ENCODE results near the gene HMGCR. TPM values are rescaled to one million over a fixed set of nuclear protein-coding genes. Genes with fewer than 3 reads are reported as not detected.

HMGCR gene
- polyA plus RNA-seq, 5 donors, result 42.5 to 68.2 (median 49.7) TPM

DNA sequence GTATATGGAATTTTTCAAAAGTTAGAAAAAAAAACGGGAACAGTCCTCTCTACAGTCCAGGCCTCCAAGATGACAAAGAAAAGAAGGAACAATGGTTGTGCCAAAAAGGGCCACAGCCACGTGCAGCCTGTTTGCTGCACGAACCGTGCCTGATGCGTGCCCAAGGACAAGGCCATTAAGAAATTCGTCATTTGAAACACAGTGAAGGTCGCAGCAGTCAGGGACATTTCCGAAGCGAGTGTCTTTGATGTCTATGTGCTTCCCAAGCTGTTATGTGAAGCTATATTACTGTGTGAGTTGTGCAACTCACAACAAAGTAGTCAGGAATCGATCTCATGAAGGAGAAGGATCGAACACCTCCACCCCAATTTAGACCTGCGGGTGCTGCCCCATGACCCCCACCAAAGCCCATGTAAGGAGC, 37.4 kb downstream of the HMGCR start:
- no peak for DNase-seq

GRCh38 chr5:75375414-75375813, 38.4 kb downstream of the HMGCR start:
- DNase-seq, result no peak

DNA sequence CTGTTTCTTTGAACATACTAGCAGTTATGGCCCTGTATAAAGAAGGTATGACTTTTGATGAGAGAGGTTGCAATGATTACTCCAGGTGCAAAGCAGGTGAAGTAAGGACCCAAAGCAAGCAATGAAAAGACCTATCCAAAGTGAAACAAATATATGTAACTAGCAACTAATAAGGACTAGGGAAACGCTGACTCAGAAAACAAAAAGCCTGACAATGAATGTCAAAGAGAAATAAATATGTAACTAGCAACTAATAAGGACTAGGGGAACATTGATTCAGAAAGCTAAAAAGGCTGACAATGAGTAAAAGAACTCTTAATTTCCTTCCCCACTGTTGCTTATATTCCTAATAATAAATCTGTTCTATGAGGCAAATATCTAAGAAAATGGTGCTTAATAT, 43.1 kb downstream of the HMGCR start:
- DNase-seq, result no peak

GRCh38 chr5:75381456-75381855, 44.4 kb downstream of the HMGCR start:
- DNase-seq, result no peak

GRCh38 chr5:75384218-75384617, 47.2 kb downstream of the HMGCR start:
- DNase-seq, result no peak

- DNase-seq, result no peak
Observed at GRCh38 chr5:75387806-75388205, 50.8 kb downstream of the HMGCR start.

DNA sequence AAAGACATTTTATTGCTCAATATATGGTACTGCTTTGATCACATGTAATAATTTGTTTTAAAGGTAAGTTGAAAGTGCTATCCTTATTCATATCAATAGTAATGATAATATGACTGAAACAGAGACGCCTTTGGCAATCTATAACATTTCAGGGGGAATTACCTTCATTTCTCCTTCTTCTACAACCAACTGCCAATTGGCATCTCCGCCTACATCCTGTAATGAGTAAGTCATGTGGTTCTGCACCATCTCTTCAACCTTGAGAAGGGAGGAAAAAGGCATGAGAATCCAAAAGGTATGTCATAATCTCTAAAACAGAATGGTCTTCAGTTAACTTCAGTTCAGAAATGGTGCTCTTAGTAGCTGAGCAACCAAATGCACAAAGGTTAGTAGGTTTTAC, 52.4 kb downstream of the HMGCR start:
- DNase-seq, result no peak

DNA sequence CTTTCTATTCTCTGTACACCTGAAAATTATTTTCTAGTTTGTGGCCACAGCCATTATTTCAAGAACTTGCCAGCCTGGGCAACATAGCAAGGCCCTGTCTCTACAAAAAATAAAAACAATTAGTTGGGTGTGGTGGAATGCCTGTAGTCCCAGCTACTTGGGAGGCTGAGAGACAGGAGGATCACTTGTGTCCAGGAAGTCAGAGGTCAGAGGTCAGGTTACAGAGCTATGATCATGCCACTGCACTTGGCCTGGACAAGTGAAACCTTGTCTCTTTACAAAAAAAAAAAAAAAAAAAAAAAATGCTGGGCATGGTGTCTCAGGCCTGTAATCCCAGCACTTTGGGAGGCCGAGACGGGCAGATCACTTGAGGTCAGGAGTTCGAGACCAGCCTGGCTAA, 58.3 kb downstream of the HMGCR start:
- no peak for DNase-seq

GRCh38 chr5:75405296-75405695, 68.3 kb downstream of the HMGCR start:
- DNase-seq, result no peak

Other genes starting within 250 kb of the HMGCR start
- gene ANKRD31, start 100.3 kb upstream of the HMGCR start, polyA plus RNA-seq (ENCODE audit: insufficient read depth in 1 of 5, insufficient read length in 5 of 5, low replicate concordance in 1 of 5), result under 1 TPM; 0.28 to 0.62 (median 0.48) TPM
- gene CERT1, start 174.4 kb downstream of the HMGCR start, polyA plus RNA-seq (ENCODE audit: insufficient read depth in 1 of 5, insufficient read length in 5 of 5, low replicate concordance in 1 of 5), result 10 to 100 TPM; 36.2 to 59.1 (median 54.5) TPM
- 10 to 100 TPM; 21.1 to 47.0 (median 37.8) TPM for gene POLK, start 174.7 kb downstream of the HMGCR start, polyA plus RNA-seq (ENCODE audit: insufficient read depth in 1 of 5, insufficient read length in 5 of 5, low replicate concordance in 1 of 5)